Testis (tissue), 2 donors: ENCODE results near the gene COX7A1.
A peak's percentile ranks its signal among the peaks of the same experiment; 100 is the strongest.

Experiments used
- CTCF ChIP-seq, 3 experiments: fragments of 450-650 bp in 2 of 3; fragments of 200-600 bp in 1 of 3; sonication (generic) in 1 of 3; IDR thresholded peaks; one replicate each; pipeline ENCODE4 v1.5.1; 2016 to 2019; ENCODE audit warnings: antibody characterized with exemption in 3 of 3, mild to moderate bottlenecking in 2 of 3, moderate library complexity in 1 of 3
- POLR2A ChIP-seq: fragments of 450-650 bp; IDR thresholded peaks from one replicate; pipeline ENCODE4 v1.6.1; 2017; ENCODE audit warnings: antibody characterized with exemption, mild to moderate bottlenecking, moderate library complexity

- TF ChIP-seq CTCF (IDR thresholded peaks at IDR 0.05) (peak in 1 of 3 experiments; percentile 11), POLR2A (peak; percentile 56)
Observed at GRCh38 chr19:36139473-36140303, 12.6 kb downstream of the COX7A1 start, which contains the start of gene CAPNS1.
